ENCODE measurements around the gene DSP.
A peak's percentile ranks its signal among the peaks of the same experiment; 100 is the strongest.

The DSP gene

GRCh38 chr6:7562769-7563168, 21.3 kb downstream of the DSP start:
- Histone ChIP-seq H3K18ac (ENCODE audit: low read length) (no peak overlapping the region), H2BK12ac (ENCODE audit: low read length) (no peak overlapping the region), H3K23ac (ENCODE audit: low read length) (no peak overlapping the region), H3K4ac (ENCODE audit: low read depth, low read length) (no peak overlapping the region), H3K4me2 (ENCODE audit: low read length) (no peak overlapping the region), H3K79me1 (ENCODE audit: low read length) (peaks cover 2% of the 10 kb centered on the region), H3K79me2 (ENCODE audit: control insufficient read depth, insufficient read depth, low read length, poor library complexity) (peaks cover 2% of the 10 kb centered on the region), H4K8ac (ENCODE audit: low read depth, low read length) (no peak overlapping the region), H3K4me3 (ENCODE audit: low read depth, low read length) (no peak overlapping the region), H3K27ac (ENCODE audit: low read depth, low read length) (no peak overlapping the region), H3K36me3 (ENCODE audit: control insufficient read depth in 1 of 2, insufficient read depth in 2 of 2, low read length in 2 of 2) (peaks cover 42 to 65% of the 10 kb centered on the region in 2 experiments), H3K4me1 (ENCODE audit: control insufficient read depth in 1 of 2, insufficient read depth in 2 of 2, low read length in 2 of 2) (peaks cover 3 to 4% of the 10 kb centered on the region in 2 experiments), H2BK120ac (ENCODE audit: insufficient read depth, low read length, poor library complexity) (no peak overlapping the region), H2AFZ (ENCODE audit: insufficient read depth, low read length, poor library complexity) (no peak overlapping the region), H2AK5ac (ENCODE audit: low read length) (no peak overlapping the region), H3K27me3 (ENCODE audit: insufficient read depth, low read length) (no peaks in the 10 kb centered on the region), H3K14ac (ENCODE audit: low read length) (no peak overlapping the region), H3K9ac (ENCODE audit: low read length) (no peak overlapping the region), H4K12ac (ENCODE audit: low read depth, low read length) (no peak overlapping the region), H2BK5ac (ENCODE audit: low read depth, low read length, poor library complexity) (no peak overlapping the region), H4K91ac (ENCODE audit: low read depth, low read length) (no peak overlapping the region), H3K9me3 (ENCODE audit: insufficient read depth, low read depth, low read length) (no peaks in the 10 kb centered on the region)
- DNase-seq: no peak
- no CpG with 5 or more reads among the region's 4 CpGs for WGBS (ENCODE audit: extremely low coverage, insufficient coverage, insufficient read length)

- H2BK120ac ChIP-seq (ENCODE audit: insufficient read depth, low read length, poor library complexity): no peak overlapping the region
- H3K27me3 ChIP-seq (ENCODE audit: insufficient read depth, low read length): no peaks in the 10 kb centered on the region
- H3K36me3 ChIP-seq (ENCODE audit: control insufficient read depth in 1 of 2, insufficient read depth in 2 of 2, low read length in 2 of 2): peaks cover 39 to 73% of the 10 kb centered on the region in 2 experiments
- no peak overlapping the region for H3K27ac ChIP-seq (ENCODE audit: low read depth, low read length)
- WGBS (ENCODE audit: extremely low coverage, insufficient coverage, insufficient read length): no CpG with 5 or more reads among the region's 2 CpGs
- no peak overlapping the region for H3K23ac ChIP-seq (ENCODE audit: low read length)
- H2AK5ac ChIP-seq (ENCODE audit: low read length): no peak overlapping the region
- H2BK12ac ChIP-seq (ENCODE audit: low read length): no peak overlapping the region
- H3K4me1 ChIP-seq (ENCODE audit: control insufficient read depth in 1 of 2, insufficient read depth in 2 of 2, low read length in 2 of 2): no peaks in the 10 kb centered on the region
- no peak overlapping the region for H2AFZ ChIP-seq (ENCODE audit: insufficient read depth, low read length, poor library complexity)
- H3K4me3 ChIP-seq (ENCODE audit: low read depth, low read length): no peak overlapping the region
- H4K8ac ChIP-seq (ENCODE audit: low read depth, low read length): no peak overlapping the region
- no peak overlapping the region for H2BK5ac ChIP-seq (ENCODE audit: low read depth, low read length, poor library complexity)
- no peak overlapping the region for H3K4ac ChIP-seq (ENCODE audit: low read depth, low read length)
- no peak overlapping the region for H3K9ac ChIP-seq (ENCODE audit: low read length)
- no peaks in the 10 kb centered on the region for H3K9me3 ChIP-seq (ENCODE audit: insufficient read depth, low read depth, low read length)
- peaks cover 2% of the 10 kb centered on the region for H3K79me2 ChIP-seq (ENCODE audit: control insufficient read depth, insufficient read depth, low read length, poor library complexity)
- H4K91ac ChIP-seq (ENCODE audit: low read depth, low read length): no peak overlapping the region
- H3K14ac ChIP-seq (ENCODE audit: low read length): no peak overlapping the region
- H3K18ac ChIP-seq (ENCODE audit: low read length): no peak overlapping the region
- no peak for DNase-seq
- H3K79me1 ChIP-seq (ENCODE audit: low read length): no peaks in the 10 kb centered on the region
- no peak overlapping the region for H3K4me2 ChIP-seq (ENCODE audit: low read length)
- no peak overlapping the region for H4K12ac ChIP-seq (ENCODE audit: low read depth, low read length)
Observed at GRCh38 chr6:7566107-7566506, 24.6 kb downstream of the DSP start.

GRCh38 chr6:7566617-7567173, 25.2 kb downstream of the DSP start:
- peaks cover 2% of the 10 kb centered on the region for H3K79me2 ChIP-seq (ENCODE audit: control insufficient read depth, insufficient read depth, low read length, poor library complexity)
- H3K4me2 ChIP-seq (ENCODE audit: low read length): no peak overlapping the region
- H3K14ac ChIP-seq (ENCODE audit: low read length): no peak overlapping the region
- H2AFZ ChIP-seq (ENCODE audit: insufficient read depth, low read length, poor library complexity): no peak overlapping the region
- no peak overlapping the region for H4K12ac ChIP-seq (ENCODE audit: low read depth, low read length)
- DNase-seq: no peak
- no peaks in the 10 kb centered on the region for H3K4me1 ChIP-seq (ENCODE audit: control insufficient read depth in 1 of 2, insufficient read depth in 2 of 2, low read length in 2 of 2)
- H2BK120ac ChIP-seq (ENCODE audit: insufficient read depth, low read length, poor library complexity): no peak overlapping the region
- no CpG with 5 or more reads among the region's 4 CpGs for WGBS (ENCODE audit: extremely low coverage, insufficient coverage, insufficient read length)
- H3K23ac ChIP-seq (ENCODE audit: low read length): no peak overlapping the region
- H3K9ac ChIP-seq (ENCODE audit: low read length): no peak overlapping the region
- H3K79me1 ChIP-seq (ENCODE audit: low read length): no peaks in the 10 kb centered on the region
- no peak overlapping the region for H3K18ac ChIP-seq (ENCODE audit: low read length)
- H3K27me3 ChIP-seq (ENCODE audit: insufficient read depth, low read length): no peaks in the 10 kb centered on the region
- no peak overlapping the region for H2AK5ac ChIP-seq (ENCODE audit: low read length)
- H2BK12ac ChIP-seq (ENCODE audit: low read length): no peak overlapping the region
- no peak overlapping the region for H4K91ac ChIP-seq (ENCODE audit: low read depth, low read length)
- no peak overlapping the region for H3K4me3 ChIP-seq (ENCODE audit: low read depth, low read length)
- H3K36me3 ChIP-seq (ENCODE audit: control insufficient read depth in 1 of 2, insufficient read depth in 2 of 2, low read length in 2 of 2): peaks cover 37 to 72% of the 10 kb centered on the region in 2 experiments
- no peak overlapping the region for H2BK5ac ChIP-seq (ENCODE audit: low read depth, low read length, poor library complexity)
- no peak overlapping the region for H3K27ac ChIP-seq (ENCODE audit: low read depth, low read length)
- H3K9me3 ChIP-seq (ENCODE audit: insufficient read depth, low read depth, low read length): no peaks in the 10 kb centered on the region
- no peak overlapping the region for H4K8ac ChIP-seq (ENCODE audit: low read depth, low read length)
- no peak overlapping the region for H3K4ac ChIP-seq (ENCODE audit: low read depth, low read length)

- Histone ChIP-seq H3K4me1 (ENCODE audit: control insufficient read depth in 1 of 2, insufficient read depth in 2 of 2, low read length in 2 of 2) (no peaks in the 10 kb centered on the region), H3K36me3 (ENCODE audit: control insufficient read depth in 1 of 2, insufficient read depth in 2 of 2, low read length in 2 of 2) (peaks cover 38 to 77% of the 10 kb centered on the region in 2 experiments)
- no CpG with 5 or more reads among the region's 3 CpGs for WGBS (ENCODE audit: extremely low coverage, insufficient coverage, insufficient read length)
Observed at GRCh38 chr6:7568021-7568420, 26.6 kb downstream of the DSP start.

More at GRCh38 chr6:7568021-7568420, 26.6 kb downstream of the DSP start:
- H4K91ac ChIP-seq (ENCODE audit: low read depth, low read length): no peak overlapping the region
- no peaks in the 10 kb centered on the region for H3K9me3 ChIP-seq (ENCODE audit: insufficient read depth, low read depth, low read length)
- H3K27me3 ChIP-seq (ENCODE audit: insufficient read depth, low read length): no peaks in the 10 kb centered on the region
- H2AK5ac ChIP-seq (ENCODE audit: low read length): no peak overlapping the region
- H2AFZ ChIP-seq (ENCODE audit: insufficient read depth, low read length, poor library complexity): no peak overlapping the region
- peak overlapping the region; percentile 37 for H3K23ac ChIP-seq (ENCODE audit: low read length)
- peak in 1 of 2 donors; percentile 77 for DNase-seq
- H3K79me2 ChIP-seq (ENCODE audit: control insufficient read depth, insufficient read depth, low read length, poor library complexity): no peaks in the 10 kb centered on the region
- no peak overlapping the region for H2BK120ac ChIP-seq (ENCODE audit: insufficient read depth, low read length, poor library complexity)
- no peak overlapping the region for H3K18ac ChIP-seq (ENCODE audit: low read length)
- no peak overlapping the region for H3K4ac ChIP-seq (ENCODE audit: low read depth, low read length)
- H2BK5ac ChIP-seq (ENCODE audit: low read depth, low read length, poor library complexity): no peak overlapping the region
- no peak overlapping the region for H2BK12ac ChIP-seq (ENCODE audit: low read length)
- H4K12ac ChIP-seq (ENCODE audit: low read depth, low read length): no peak overlapping the region
- no peak overlapping the region for H4K8ac ChIP-seq (ENCODE audit: low read depth, low read length)
- H3K27ac ChIP-seq (ENCODE audit: low read depth, low read length): no peak overlapping the region
- H3K9ac ChIP-seq (ENCODE audit: low read length): no peak overlapping the region
- no peak overlapping the region for H3K4me3 ChIP-seq (ENCODE audit: low read depth, low read length)
- H3K14ac ChIP-seq (ENCODE audit: low read length): no peak overlapping the region
- no peaks in the 10 kb centered on the region for H3K79me1 ChIP-seq (ENCODE audit: low read length)
- no peak overlapping the region for H3K4me2 ChIP-seq (ENCODE audit: low read length)

Data from trophoblast cell (in vitro differentiated cells and primary cell).